Keratinocyte (primary cell): Measurements from ENCODE around the gene UBR2. TPM values are rescaled to one million over a fixed set of nuclear protein-coding genes. Genes with fewer than 3 reads are reported as not detected.

Source experiments
- DNase-seq: peaks from one replicate; pipeline ENCODE4 v3.0.0-alpha.2; 2011; ENCODE audit warnings: low read depth, missing footprints, low spot score
- FAIRE-seq: peaks from 2 replicates; lab custom pipeline; 2011; peaks lifted over from hg19 to GRCh38; lab: Jason Lieb, UNC
- H2AFZ ChIP-seq: 2 replicates; pipeline ENCODE4 v1.6.0; 2012; ENCODE audit warnings: low read length, control low read depth, inconsistent platforms; ENCODE audit not compliant: control insufficient read depth
- H3K27ac ChIP-seq: 2 replicates; pipeline ENCODE4 v1.5.1; 2011; ENCODE audit warnings: low read length; ENCODE audit not compliant: control insufficient read depth, insufficient read depth
- H3K27me3 ChIP-seq: 3 replicates; pipeline ENCODE4 v1.6.0; 2011; ENCODE audit warnings: low read length; ENCODE audit not compliant: control insufficient read depth, insufficient read depth; ENCODE audit errors: extremely low read depth
- H3K36me3 ChIP-seq, 2 experiments: 2 replicates in 1 of 2; 3 replicates in 1 of 2; pipeline ENCODE4 v1.5.1; 2011; ENCODE audit warnings: low read length in 2 of 2, mild to moderate bottlenecking in 1 of 2; ENCODE audit not compliant: control insufficient read depth in 2 of 2, insufficient read depth in 2 of 2; ENCODE audit errors: extremely low read depth in 1 of 2
- H3K4me1 ChIP-seq: 3 replicates; pipeline ENCODE4 v1.5.1; 2011; ENCODE audit warnings: low read length; ENCODE audit not compliant: control insufficient read depth, insufficient read depth; ENCODE audit errors: extremely low read depth
- H3K4me2 ChIP-seq: 3 replicates; pipeline ENCODE4 v1.6.0; 2011; ENCODE audit warnings: low read depth, low read length; ENCODE audit not compliant: control insufficient read depth, insufficient read depth; ENCODE audit errors: extremely low read depth
- H3K4me3 ChIP-seq, 3 experiments: fragments of 200-600 bp in 1 of 3; sonication (generic) in 1 of 3; 2 replicates in 2 of 3; 3 replicates in 1 of 3; pipeline ENCODE4 v1.5.1; 2011 to 2016; ENCODE audit warnings: low read length in 3 of 3, mild to moderate bottlenecking in 3 of 3, control low read depth in 2 of 3, inconsistent platforms in 1 of 3, low read depth in 1 of 3, mixed read lengths in 1 of 3, mixed run types in 1 of 3, moderate library complexity in 1 of 3; ENCODE audit not compliant: control insufficient read depth in 2 of 3, insufficient read depth in 2 of 3; ENCODE audit errors: extremely low read depth in 1 of 3
- H3K79me2 ChIP-seq: 2 replicates; pipeline ENCODE4 v1.6.0; 2012; ENCODE audit warnings: low read length; ENCODE audit not compliant: control insufficient read depth, insufficient read depth
- H3K9ac ChIP-seq: 3 replicates; pipeline ENCODE4 v1.6.0; 2011; ENCODE audit warnings: low read length; ENCODE audit not compliant: control insufficient read depth, insufficient read depth; ENCODE audit errors: extremely low read depth
- H3K9me1 ChIP-seq: 3 replicates; pipeline ENCODE4 v1.6.0; 2011; ENCODE audit warnings: low read length; ENCODE audit not compliant: control insufficient read depth, insufficient read depth; ENCODE audit errors: extremely low read depth
- H3K9me3 ChIP-seq: 2 replicates; pipeline ENCODE4 v1.5.1; 2012; ENCODE audit warnings: low read depth, low read length; ENCODE audit not compliant: control insufficient read depth
- H4K20me1 ChIP-seq: 3 replicates; pipeline ENCODE4 v1.6.0; 2011; ENCODE audit warnings: low read length; ENCODE audit not compliant: control insufficient read depth, insufficient read depth; ENCODE audit errors: extremely low read depth
- EZH2 ChIP-seq: IDR thresholded peaks from one replicate; pipeline ENCODE4 v1.6.1; 2012; ENCODE audit warnings: inconsistent platforms, mild to moderate bottlenecking, low read length, moderate library complexity
- dilution Hi-C: fragments of 300-500 bp; cut with MboI; formaldehyde crosslinking; loops from one replicate; pipeline ENCODE4 v1.7.0; 2020; ENCODE audit warnings: low sequenced_read_pairs; ENCODE audit not compliant: extremely low pct_ligation_motif_present
- polyA plus RNA-seq, 5 experiments: library from polyadenylated mRNA; depleted of rRNA in 3 of 5; stranded (reverse) in 3 of 5; stranded (forward) in 1 of 5; unstranded in 1 of 5; fragments of >200 nt; gene quantifications; 1 replicate in 1 of 5; 2 replicates in 3 of 5; 3 replicates in 1 of 5; pipeline versions ENCODE4 v1.2.1 to v1.2.3, GENCODE V29; 2011 to 2012; ENCODE audit warnings: missing spikeins in 2 of 5, low read depth in 1 of 5, low replicate concordance in 1 of 5
- TF ChIP-seq, protein P1 (sequence below), 3 experiments: IDR thresholded peaks in 1 of 3; conservative IDR thresholded peaks in 1 of 3; optimal IDR thresholded peaks in 1 of 3; 2 replicates in 2 of 3; 3 replicates in 1 of 3; pipeline versions ENCODE3 to v1.5.1; 2011; ENCODE audit warnings: low read length in 3 of 3, mild to moderate bottlenecking in 3 of 3, moderate library complexity in 2 of 3, control low read depth in 1 of 3, inconsistent platforms in 1 of 3; ENCODE audit not compliant: insufficient read depth in 2 of 3; ENCODE audit errors: extremely low read depth in 1 of 3

The UBR2 gene
- polyA plus RNA-seq, 1 donor (not counting 4 experiments of a cell fraction or from before 2014, with no cell fraction given): 21.6 TPM

DNA sequence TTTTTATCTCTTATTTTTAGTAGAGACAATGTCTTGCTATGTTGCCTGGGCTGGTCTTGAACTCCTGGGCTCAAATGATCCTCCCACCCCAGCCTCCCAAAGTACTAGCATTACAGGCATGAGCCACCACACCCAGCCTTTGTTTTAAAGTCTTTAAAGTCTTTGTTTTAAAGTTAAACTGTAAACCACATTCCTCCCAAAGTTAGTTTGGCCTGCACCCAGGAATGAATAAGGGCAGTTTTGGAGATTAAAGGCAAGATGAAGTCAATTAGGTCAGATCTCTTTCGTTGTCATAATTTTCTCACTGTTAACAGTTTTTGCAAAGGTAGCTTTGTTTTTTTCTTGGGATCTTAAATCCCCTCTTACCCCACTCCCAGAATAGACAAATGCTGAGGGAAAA, 63.8 kb downstream of the UBR2 start:
- Histone ChIP-seq H3K4me3 (no peak overlapping the region), H4K20me1 (no peaks in the 10 kb centered on the region), H3K27ac (no peak overlapping the region), H3K9me1 (no peaks in the 10 kb centered on the region), H3K36me3 (peaks cover 0 to 3% of the 10 kb centered on the region in 2 experiments), H2AFZ (no peak overlapping the region), H3K9ac (no peak overlapping the region), H3K79me2 (no peaks in the 10 kb centered on the region), H3K27me3 (no peaks in the 10 kb centered on the region), H3K4me1 (no peaks in the 10 kb centered on the region), H3K9me3 (no peaks in the 10 kb centered on the region), H3K4me2 (no peak overlapping the region)
- DNase-seq (no peak), FAIRE-seq (no peak)
- no peak for TF ChIP-seq EZH2
- TF ChIP-seq, protein P1, sequence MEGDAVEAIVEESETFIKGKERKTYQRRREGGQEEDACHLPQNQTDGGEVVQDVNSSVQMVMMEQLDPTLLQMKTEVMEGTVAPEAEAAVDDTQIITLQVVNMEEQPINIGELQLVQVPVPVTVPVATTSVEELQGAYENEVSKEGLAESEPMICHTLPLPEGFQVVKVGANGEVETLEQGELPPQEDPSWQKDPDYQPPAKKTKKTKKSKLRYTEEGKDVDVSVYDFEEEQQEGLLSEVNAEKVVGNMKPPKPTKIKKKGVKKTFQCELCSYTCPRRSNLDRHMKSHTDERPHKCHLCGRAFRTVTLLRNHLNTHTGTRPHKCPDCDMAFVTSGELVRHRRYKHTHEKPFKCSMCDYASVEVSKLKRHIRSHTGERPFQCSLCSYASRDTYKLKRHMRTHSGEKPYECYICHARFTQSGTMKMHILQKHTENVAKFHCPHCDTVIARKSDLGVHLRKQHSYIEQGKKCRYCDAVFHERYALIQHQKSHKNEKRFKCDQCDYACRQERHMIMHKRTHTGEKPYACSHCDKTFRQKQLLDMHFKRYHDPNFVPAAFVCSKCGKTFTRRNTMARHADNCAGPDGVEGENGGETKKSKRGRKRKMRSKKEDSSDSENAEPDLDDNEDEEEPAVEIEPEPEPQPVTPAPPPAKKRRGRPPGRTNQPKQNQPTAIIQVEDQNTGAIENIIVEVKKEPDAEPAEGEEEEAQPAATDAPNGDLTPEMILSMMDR (optimal IDR thresholded peaks at IDR 0.05 in 1 of 3, IDR thresholded peaks at IDR 0.05 in 1 of 3, conservative IDR thresholded peaks at IDR 0.05 in 1 of 3; ENCODE audit: extremely low read depth in 1 of 3, insufficient read depth in 2 of 3, low read length in 3 of 3): no peak
- dilution Hi-C loops: no loop called here

DNA sequence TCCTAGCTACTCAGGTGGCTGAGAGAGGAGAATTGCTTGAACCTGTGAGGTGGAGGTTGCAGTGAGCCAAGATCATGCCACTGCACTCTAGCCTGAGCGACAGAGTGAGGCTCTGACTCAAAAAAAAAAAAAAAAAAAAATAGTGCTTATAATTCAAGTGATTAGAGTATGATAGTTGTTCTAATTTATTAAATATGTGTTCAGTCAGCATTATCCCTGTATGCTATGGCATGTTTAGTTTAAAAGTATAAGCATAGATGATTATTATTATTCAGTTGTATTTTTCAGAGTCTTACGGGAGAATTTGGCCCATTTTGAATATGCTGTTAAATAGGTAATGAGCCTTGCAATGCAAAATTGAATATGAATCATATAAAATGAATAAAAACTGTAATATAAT, 64.8 kb downstream of the UBR2 start:
- Histone ChIP-seq H3K4me1 (no peaks in the 10 kb centered on the region), H3K9me3 (no peaks in the 10 kb centered on the region), H4K20me1 (no peaks in the 10 kb centered on the region), H2AFZ (no peak overlapping the region), H3K4me2 (no peak overlapping the region), H3K36me3 (peaks cover 4 to 8% of the 10 kb centered on the region in 2 experiments), H3K4me3 (no peak overlapping the region), H3K79me2 (no peaks in the 10 kb centered on the region), H3K9me1 (no peaks in the 10 kb centered on the region), H3K27ac (no peak overlapping the region), H3K9ac (no peak overlapping the region), H3K27me3 (no peaks in the 10 kb centered on the region)
- dilution Hi-C loops: no loop called here
- FAIRE-seq (no peak), DNase-seq (no peak)
- TF ChIP-seq, protein P1 (optimal IDR thresholded peaks at IDR 0.05 in 1 of 3, IDR thresholded peaks at IDR 0.05 in 1 of 3, conservative IDR thresholded peaks at IDR 0.05 in 1 of 3; ENCODE audit: extremely low read depth in 1 of 3, insufficient read depth in 2 of 3, low read length in 3 of 3): no peak
- TF ChIP-seq EZH2: no peak
